GM11168 (cell line): ENCODE measurements around the gene TP53I11.

ENCODE experiments used
- in situ Hi-C: fragments of 300-500 bp; cut with MboI; formaldehyde crosslinking; loops from one replicate; pipeline ENCODE4 v1.12.0; 2022; ENCODE audit warnings: low sequenced_read_pairs; ENCODE audit not compliant: unreplicated experiment

Gene TP53I11

DNA sequence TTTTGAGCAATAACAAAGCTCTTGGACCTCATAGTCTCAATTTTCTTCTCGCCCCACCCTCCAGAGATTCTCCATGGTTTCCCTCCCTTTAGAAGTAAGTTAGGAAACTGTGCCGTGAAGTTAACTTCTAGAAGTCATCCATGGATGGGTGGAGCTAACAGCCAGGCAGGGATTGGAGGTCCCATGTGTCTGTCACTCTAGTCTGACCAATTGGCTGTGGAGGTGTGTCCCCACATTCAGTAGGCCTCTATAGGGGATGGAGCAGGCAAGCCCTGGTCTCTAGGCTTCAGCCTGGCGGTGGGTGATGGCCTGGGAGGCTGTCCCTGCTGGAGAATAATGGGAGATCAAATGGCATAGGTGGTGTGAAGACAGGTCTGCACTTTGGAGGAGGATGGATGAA lies 50.7 kb downstream of the TP53I11 start:
- in situ Hi-C loops: loop anchor here (10.0 kb wide), 1 partner anchor 185 kb away; no protein-coding TSS in a partner anchor

- in situ Hi-C loops: loop anchor here (10.0 kb wide), 1 partner anchor 179 kb away; no protein-coding TSS in a partner anchor
Observed at GRCh38 chr11:44893846-44894617, 56.7 kb downstream of the TP53I11 start.

- in situ Hi-C loops: loop anchor here (10.0 kb wide), 1 partner anchor 179 kb away; no protein-coding TSS in a partner anchor
Observed at GRCh38 chr11:44893308-44893822, 57.3 kb downstream of the TP53I11 start.

DNA sequence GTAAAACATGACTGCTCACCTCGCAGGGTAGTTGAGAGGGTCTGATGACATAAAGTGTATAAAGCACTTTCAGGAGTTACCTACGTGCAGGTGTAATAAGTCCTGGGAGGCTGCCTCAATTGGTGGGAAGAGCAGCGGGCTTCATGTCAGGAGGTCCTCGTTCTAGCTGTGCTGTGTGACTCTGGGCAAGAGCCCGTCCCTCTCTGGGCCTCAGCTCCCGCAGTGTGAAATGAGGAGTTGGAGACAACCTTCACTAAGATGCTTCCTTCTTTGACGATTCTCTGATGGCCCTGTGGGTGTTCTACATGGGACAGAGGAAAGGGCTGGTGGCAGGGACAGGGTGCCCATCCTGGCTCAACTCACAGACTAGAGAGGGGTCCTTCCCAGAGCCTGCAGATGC lies 57.8 kb downstream of the TP53I11 start:
- in situ Hi-C loops: loop anchor here (10.0 kb wide), 1 partner anchor 178 kb away; no protein-coding TSS in a partner anchor

- in situ Hi-C loops: no loop called here
Observed at GRCh38 chr11:44889266-44889665, 61.4 kb downstream of the TP53I11 start.

DNA sequence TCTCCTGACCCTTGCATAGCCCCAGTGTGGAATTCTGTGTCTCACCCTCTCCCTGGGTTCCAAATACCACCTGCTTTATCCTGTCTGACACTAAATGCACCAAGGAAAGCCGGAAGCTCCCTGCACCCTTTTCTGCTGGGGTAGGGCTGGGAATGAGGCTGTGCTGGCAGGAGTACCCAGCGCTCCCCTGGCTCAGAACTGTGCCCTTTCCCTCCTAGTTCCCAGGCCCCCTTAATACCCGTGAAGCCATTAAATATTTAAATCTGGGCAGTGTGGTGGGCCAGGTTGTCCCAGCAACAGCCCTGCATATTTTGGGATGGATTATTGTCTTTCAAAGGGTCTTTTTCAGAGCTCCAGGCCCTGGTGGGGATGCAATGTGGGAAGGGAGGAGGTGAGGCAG lies 63.0 kb downstream of the TP53I11 start:
- in situ Hi-C loops: no loop called here

- in situ Hi-C loops: no loop called here
Observed at GRCh38 chr11:44886790-44887140, 63.9 kb downstream of the TP53I11 start.

- in situ Hi-C loops: no loop called here
Observed at GRCh38 chr11:44885919-44886789, 64.5 kb downstream of the TP53I11 start.

- in situ Hi-C loops: no loop called here
Observed at GRCh38 chr11:44885065-44885810, 65.4 kb downstream of the TP53I11 start.

- in situ Hi-C loops: no loop called here
Observed at GRCh38 chr11:44884056-44884455, 66.6 kb downstream of the TP53I11 start.

GRCh38 chr11:44883277-44883676 lies 67.4 kb downstream of the TP53I11 start:
- in situ Hi-C loops: no loop called here
